GM12878 (cell line): ENCODE results near the gene PHACTR1. TPM values are rescaled to one million over a fixed set of nuclear protein-coding genes. Genes with fewer than 3 reads are reported as not detected.

Experiments
- ATAC-seq: fragments of 200-7000 bp; cut with Tn5 transposase; 3 replicates; pipeline ENCODE4 v1.9.1; 2020; ENCODE audit warnings: mild to moderate bottlenecking, moderate library complexity
- BruUV-seq: library from RNA; stranded (reverse); fragments of 400-500 nt; replicated peaks from 2 replicates; lab custom pipeline; 2021; lab: Mats Ljungman, UMichigan
- CTCF ChIA-PET: fragments of 300-600 bp; sonication (Branson Sonifier 250); formaldehyde crosslinking; extraction: SDS; loops from one replicate; lab custom pipeline; 2021; ENCODE audit warnings: inconsistent platforms; lab: Yijun Ruan, JAX
- POLR2A ChIA-PET: fragments of 350-600 bp; formaldehyde crosslinking; extraction: SDS; loops from one replicate; lab custom pipeline; 2021; ENCODE audit warnings: inconsistent platforms; lab: Charles Lee
- RAD21 ChIA-PET: fragments of 300-600 bp; sonication (Branson Sonifier 250); formaldehyde crosslinking; loops from one replicate; lab custom pipeline; 2023; ENCODE audit warnings: antibody characterized with exemption; ENCODE audit not compliant: unreplicated experiment; lab: Charles Lee
- SMC1A ChIA-PET: fragments of 300-600 bp; sonication (Branson Sonifier 250); formaldehyde crosslinking; loops from one replicate; lab custom pipeline; 2023; ENCODE audit not compliant: unreplicated experiment, uncharacterized antibody; lab: Charles Lee
- DNase-seq: peaks from one replicate; pipeline ENCODE4 v3.0.0-alpha.2; 2011; ENCODE audit warnings: low read depth, low spot score
- FAIRE-seq: peaks from 3 replicates; lab custom pipeline; 2011; peaks lifted over from hg19 to GRCh38; lab: Jason Lieb, UNC
- H2AFZ ChIP-seq: 2 replicates; pipeline ENCODE4 v1.6.0; 2011; ENCODE audit warnings: low read depth, low read length, control low read depth; ENCODE audit not compliant: control insufficient read depth
- H3K27ac ChIP-seq: 2 replicates; pipeline ENCODE4 v1.5.1; 2011; ENCODE audit warnings: control low read depth; ENCODE audit not compliant: control insufficient read depth, insufficient read depth
- H3K27me3 ChIP-seq, 2 experiments: replicated peaks in 1 of 2; 2 replicates each; pipeline versions ENCODE4 v1.6.0 to v1.6.1; 2011; ENCODE audit warnings: low read length in 1 of 2; ENCODE audit not compliant: control insufficient read depth in 2 of 2, insufficient read depth in 2 of 2
- H3K36me3 ChIP-seq, 2 experiments: 2 replicates each; pipeline ENCODE4 v1.5.1; 2011; ENCODE audit warnings: low read length in 1 of 2; ENCODE audit not compliant: control insufficient read depth in 2 of 2, insufficient read depth in 2 of 2
- H3K4me1 ChIP-seq: 2 replicates; pipeline ENCODE4 v1.6.1; 2011; ENCODE audit warnings: mild to moderate bottlenecking, low read length, moderate library complexity, mixed read lengths; ENCODE audit not compliant: control insufficient read depth, insufficient read depth
- H3K4me2 ChIP-seq: 2 replicates; pipeline ENCODE4 v1.6.0; 2011; ENCODE audit warnings: control low read depth; ENCODE audit not compliant: control insufficient read depth, insufficient read depth
- H3K4me3 ChIP-seq: fragments of 200-600 bp; sonication (generic); 2 replicates; pipeline ENCODE4 v1.5.1; 2016
- H3K79me2 ChIP-seq: 2 replicates; pipeline ENCODE4 v1.6.0; 2011; ENCODE audit warnings: low read length; ENCODE audit not compliant: control insufficient read depth, insufficient read depth
- H3K9ac ChIP-seq: 2 replicates; pipeline ENCODE4 v1.8.0; 2011; ENCODE audit warnings: low read length, control low read depth, mixed read lengths; ENCODE audit not compliant: control insufficient read depth, insufficient read depth
- H3K9me3 ChIP-seq: replicated peaks from 3 replicates; pipeline ENCODE4 v1.5.1; 2011; ENCODE audit warnings: mild to moderate bottlenecking, low read length; ENCODE audit not compliant: control insufficient read depth, insufficient read depth
- H4K20me1 ChIP-seq: 2 replicates; pipeline ENCODE4 v1.6.0; 2011; ENCODE audit not compliant: control insufficient read depth, insufficient read depth
- CHD2 ChIP-seq: IDR thresholded peaks from 2 replicates; pipeline ENCODE4 v1.6.1; 2011; ENCODE audit warnings: low read depth, low read length, improper control_type of control experiment, borderline replicate concordance
- EGR1 ChIP-seq, 2 experiments: IDR thresholded peaks; 1 replicate in 1 of 2; 2 replicates in 1 of 2; pipeline ENCODE4 v1.6.1; 2011 to 2012; ENCODE audit warnings: low read depth in 2 of 2, low read length in 2 of 2, borderline replicate concordance in 1 of 2, mild to moderate bottlenecking in 1 of 2, moderate library complexity in 1 of 2
- MEF2B ChIP-seq: fragments of 450-650 bp; IDR thresholded peaks from 2 replicates; pipeline ENCODE4 v1.6.1; 2018; ENCODE audit warnings: mild to moderate bottlenecking, moderate library complexity; ENCODE audit not compliant: partially characterized antibody, poor library complexity, severe bottlenecking
- MTA3 ChIP-seq: IDR thresholded peaks from 2 replicates; pipeline ENCODE4 v1.6.1; 2012; ENCODE audit warnings: low read length, inconsistent platforms, borderline replicate concordance
- POLR2A ChIP-seq: IDR thresholded peaks from 2 replicates; pipeline ENCODE4 v1.6.1; 2011; ENCODE audit warnings: low read depth, mild to moderate bottlenecking, low read length
- RAD51 ChIP-seq: fragments of 450-650 bp; IDR thresholded peaks from 2 replicates; pipeline ENCODE4 v1.6.1; 2016; ENCODE audit warnings: moderate library complexity, mild to moderate bottlenecking, inconsistent platforms
- RBBP5 ChIP-seq: fragments of 200-600 bp; sonication (generic); conservative IDR thresholded peaks from 2 replicates; pipeline ENCODE4 v1.6.1; 2016
- STAT1 ChIP-seq: fragments of 450-650 bp; conservative IDR thresholded peaks from 2 replicates; pipeline ENCODE4 v1.6.1; 2014; ENCODE audit warnings: antibody characterized with exemption, mild to moderate bottlenecking
- WGBS: methylation state at CpG from one replicate; pipeline ENCODE4 v1.1.6; 2016; ENCODE audit warnings: low lambda C conversion rate; ENCODE audit not compliant: insufficient replicate concordance, insufficient coverage; ENCODE audit errors: missing lambda C conversion rate; 5-methylcytosine and 5-hydroxymethylcytosine counted together
- in situ Hi-C: fragments of 300-500 bp; cut with MboI; formaldehyde crosslinking; loops from 9 replicates; pipeline ENCODE4 v1.14.3; 2018; ENCODE audit warnings: mixed read lengths
- intact Hi-C: fragments of 100-400 bp; cut with micrococcal nuclease; formaldehyde crosslinking; loops from one replicate; pipeline ENCODE4 v1.14.2; 2022; ENCODE audit not compliant: unreplicated experiment
- polyA plus RNA-seq, 11 experiments: library from polyadenylated mRNA; depleted of rRNA in 4 of 11; unstranded in 6 of 11; stranded (reverse) in 5 of 11; fragments of >200 nt; fragmentation: Nextera tagmentation in 4 of 11; fragmentation: Illumina TruSeq in 1 of 11; extraction: Ambion mirVana in 4 of 11; extraction: Trizol in 1 of 11; gene quantifications; 1 replicate in 1 of 11; 2 replicates in 10 of 11; pipeline versions ENCODE4 v1.2.1 to v1.2.3, GENCODE V29; 2011 to 2016; ENCODE audit warnings: inconsistent platforms in 2 of 11, missing spikeins in 2 of 11, low read depth in 1 of 11
- total RNA-seq, 4 experiments: library from RNA; depleted of rRNA in 3 of 4; stranded (reverse); fragments of >200 nt in 3 of 4; fragmentation: Illumina TruSeq in 1 of 4; extraction: Trizol in 1 of 4; gene quantifications; 2 replicates each; pipeline versions ENCODE4 v1.2.1 to v1.2.3, GENCODE V29; 2013 to 2021
- TF ChIP-seq, protein P1 (sequence below): IDR thresholded peaks from 2 replicates; pipeline ENCODE4 v1.6.1; 2011; ENCODE audit warnings: low read depth, low read length, improper control_type of control experiment, borderline replicate concordance
- TF ChIP-seq, protein P2 (sequence below): fragments of 450-650 bp; IDR thresholded peaks from 2 replicates; pipeline ENCODE4 v1.6.1; 2017; ENCODE audit warnings: mild to moderate bottlenecking, moderate library complexity
- TF ChIP-seq, protein P3 (sequence below): fragments of 450-650 bp; formaldehyde crosslinking; IDR thresholded peaks from 2 replicates; pipeline ENCODE4 v1.4.0; 2020; ENCODE audit warnings: mild to moderate bottlenecking, moderate library complexity
- TF ChIP-seq, protein P4 (sequence below): fragments of 450-650 bp; IDR thresholded peaks from 2 replicates; pipeline ENCODE4 v1.6.1; 2018; ENCODE audit warnings: borderline replicate concordance, mild to moderate bottlenecking; ENCODE audit not compliant: partially characterized antibody

Gene PHACTR1
- total and polyA plus RNA-seq, 10 of the 15 experiments (the other 5 are each of a cell fraction or from before 2014, with no cell fraction given) = 34.2 to 94.6 (median 62.3) TPM

DNA sequence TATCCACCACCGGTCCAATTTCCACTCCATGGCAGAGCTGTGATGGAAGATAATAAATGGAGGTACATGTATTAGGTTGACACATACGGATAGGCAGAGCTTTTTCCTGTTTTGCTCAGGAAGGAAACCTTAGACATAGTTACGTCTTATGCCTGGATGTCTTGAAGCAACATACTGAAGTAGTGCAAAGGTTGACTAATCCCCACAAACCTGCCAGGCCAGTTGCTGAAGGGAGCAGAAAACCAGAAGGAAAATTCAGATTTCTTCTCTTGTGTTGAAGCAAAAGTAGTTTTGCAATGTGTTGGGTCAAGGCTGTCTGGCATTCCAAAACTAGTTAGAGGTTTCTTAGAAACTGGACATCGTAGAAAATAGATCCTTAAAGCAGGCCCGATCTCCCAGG lies 68.7 kb downstream of the PHACTR1 start:
- Histone ChIP-seq H3K27me3 (0 out of 4 replicates have a peak, but pooled peaks cover 0 to 2% of the 10 kb centered on the region in 2 experiments), H3K4me2 (no peak overlapping the region), H3K27ac (no peak overlapping the region), H3K9me3 (no peaks in the 10 kb centered on the region), H3K9ac (no peak overlapping the region), H3K79me2 (no peaks in the 10 kb centered on the region), H2AFZ (no peak overlapping the region), H4K20me1 (no peaks in the 10 kb centered on the region), H3K36me3 (no peaks in the 10 kb centered on the region), H3K4me3 (no peak overlapping the region), H3K4me1 (no peaks in the 10 kb centered on the region)
- no peak for DNase-seq
- in situ Hi-C loops (no loop called here), intact Hi-C loops (no loop called here)
- RAD21 ChIA-PET = no interaction called here
- CTCF ChIA-PET = no interaction called here
- no peak for ATAC-seq
- SMC1A ChIA-PET = no interaction called here
- BruUV-seq = no TSS peak
- no peak for FAIRE-seq
- POLR2A ChIA-PET = no interaction called here
- 58% methylated on average over 5 of the region's 5 CpGs for WGBS
- TF ChIP-seq, protein P1, sequence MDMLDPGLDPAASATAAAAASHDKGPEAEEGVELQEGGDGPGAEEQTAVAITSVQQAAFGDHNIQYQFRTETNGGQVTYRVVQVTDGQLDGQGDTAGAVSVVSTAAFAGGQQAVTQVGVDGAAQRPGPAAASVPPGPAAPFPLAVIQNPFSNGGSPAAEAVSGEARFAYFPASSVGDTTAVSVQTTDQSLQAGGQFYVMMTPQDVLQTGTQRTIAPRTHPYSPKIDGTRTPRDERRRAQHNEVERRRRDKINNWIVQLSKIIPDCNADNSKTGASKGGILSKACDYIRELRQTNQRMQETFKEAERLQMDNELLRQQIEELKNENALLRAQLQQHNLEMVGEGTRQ = no peak
- TF ChIP-seq MEF2B (no peak), STAT1 (no peak), RBBP5 (no peak), EGR1 (IDR thresholded peaks at IDR 0.05; ENCODE audit: borderline replicate concordance in 1 of 2, low read depth in 2 of 2, low read length in 2 of 2) (no peak), RAD51 (no peak), MTA3 (no peak), CHD2 (no peak), POLR2A (no peak)
- TF ChIP-seq, protein P2, sequence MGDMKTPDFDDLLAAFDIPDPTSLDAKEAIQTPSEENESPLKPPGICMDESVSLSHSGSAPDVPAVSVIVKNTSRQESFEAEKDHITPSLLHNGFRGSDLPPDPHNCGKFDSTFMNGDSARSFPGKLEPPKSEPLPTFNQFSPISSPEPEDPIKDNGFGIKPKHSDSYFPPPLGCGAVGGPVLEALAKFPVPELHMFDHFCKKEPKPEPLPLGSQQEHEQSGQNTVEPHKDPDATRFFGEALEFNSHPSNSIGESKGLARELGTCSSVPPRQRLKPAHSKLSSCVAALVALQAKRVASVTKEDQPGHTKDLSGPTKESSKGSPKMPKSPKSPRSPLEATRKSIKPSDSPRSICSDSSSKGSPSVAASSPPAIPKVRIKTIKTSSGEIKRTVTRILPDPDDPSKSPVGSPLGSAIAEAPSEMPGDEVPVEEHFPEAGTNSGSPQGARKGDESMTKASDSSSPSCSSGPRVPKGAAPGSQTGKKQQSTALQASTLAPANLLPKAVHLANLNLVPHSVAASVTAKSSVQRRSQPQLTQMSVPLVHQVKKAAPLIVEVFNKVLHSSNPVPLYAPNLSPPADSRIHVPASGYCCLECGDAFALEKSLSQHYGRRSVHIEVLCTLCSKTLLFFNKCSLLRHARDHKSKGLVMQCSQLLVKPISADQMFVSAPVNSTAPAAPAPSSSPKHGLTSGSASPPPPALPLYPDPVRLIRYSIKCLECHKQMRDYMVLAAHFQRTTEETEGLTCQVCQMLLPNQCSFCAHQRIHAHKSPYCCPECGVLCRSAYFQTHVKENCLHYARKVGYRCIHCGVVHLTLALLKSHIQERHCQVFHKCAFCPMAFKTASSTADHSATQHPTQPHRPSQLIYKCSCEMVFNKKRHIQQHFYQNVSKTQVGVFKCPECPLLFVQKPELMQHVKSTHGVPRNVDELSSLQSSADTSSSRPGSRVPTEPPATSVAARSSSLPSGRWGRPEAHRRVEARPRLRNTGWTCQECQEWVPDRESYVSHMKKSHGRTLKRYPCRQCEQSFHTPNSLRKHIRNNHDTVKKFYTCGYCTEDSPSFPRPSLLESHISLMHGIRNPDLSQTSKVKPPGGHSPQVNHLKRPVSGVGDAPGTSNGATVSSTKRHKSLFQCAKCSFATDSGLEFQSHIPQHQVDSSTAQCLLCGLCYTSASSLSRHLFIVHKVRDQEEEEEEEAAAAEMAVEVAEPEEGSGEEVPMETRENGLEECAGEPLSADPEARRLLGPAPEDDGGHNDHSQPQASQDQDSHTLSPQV = no peak
- TF ChIP-seq, protein P3, sequence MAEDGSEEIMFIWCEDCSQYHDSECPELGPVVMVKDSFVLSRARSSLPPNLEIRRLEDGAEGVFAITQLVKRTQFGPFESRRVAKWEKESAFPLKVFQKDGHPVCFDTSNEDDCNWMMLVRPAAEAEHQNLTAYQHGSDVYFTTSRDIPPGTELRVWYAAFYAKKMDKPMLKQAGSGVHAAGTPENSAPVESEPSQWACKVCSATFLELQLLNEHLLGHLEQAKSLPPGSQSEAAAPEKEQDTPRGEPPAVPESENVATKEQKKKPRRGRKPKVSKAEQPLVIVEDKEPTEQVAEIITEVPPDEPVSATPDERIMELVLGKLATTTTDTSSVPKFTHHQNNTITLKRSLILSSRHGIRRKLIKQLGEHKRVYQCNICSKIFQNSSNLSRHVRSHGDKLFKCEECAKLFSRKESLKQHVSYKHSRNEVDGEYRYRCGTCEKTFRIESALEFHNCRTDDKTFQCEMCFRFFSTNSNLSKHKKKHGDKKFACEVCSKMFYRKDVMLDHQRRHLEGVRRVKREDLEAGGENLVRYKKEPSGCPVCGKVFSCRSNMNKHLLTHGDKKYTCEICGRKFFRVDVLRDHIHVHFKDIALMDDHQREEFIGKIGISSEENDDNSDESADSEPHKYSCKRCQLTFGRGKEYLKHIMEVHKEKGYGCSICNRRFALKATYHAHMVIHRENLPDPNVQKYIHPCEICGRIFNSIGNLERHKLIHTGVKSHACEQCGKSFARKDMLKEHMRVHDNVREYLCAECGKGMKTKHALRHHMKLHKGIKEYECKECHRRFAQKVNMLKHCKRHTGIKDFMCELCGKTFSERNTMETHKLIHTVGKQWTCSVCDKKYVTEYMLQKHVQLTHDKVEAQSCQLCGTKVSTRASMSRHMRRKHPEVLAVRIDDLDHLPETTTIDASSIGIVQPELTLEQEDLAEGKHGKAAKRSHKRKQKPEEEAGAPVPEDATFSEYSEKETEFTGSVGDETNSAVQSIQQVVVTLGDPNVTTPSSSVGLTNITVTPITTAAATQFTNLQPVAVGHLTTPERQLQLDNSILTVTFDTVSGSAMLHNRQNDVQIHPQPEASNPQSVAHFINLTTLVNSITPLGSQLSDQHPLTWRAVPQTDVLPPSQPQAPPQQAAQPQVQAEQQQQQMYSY (CRISPR knock-in tag) = no peak
- TF ChIP-seq, protein P4, sequence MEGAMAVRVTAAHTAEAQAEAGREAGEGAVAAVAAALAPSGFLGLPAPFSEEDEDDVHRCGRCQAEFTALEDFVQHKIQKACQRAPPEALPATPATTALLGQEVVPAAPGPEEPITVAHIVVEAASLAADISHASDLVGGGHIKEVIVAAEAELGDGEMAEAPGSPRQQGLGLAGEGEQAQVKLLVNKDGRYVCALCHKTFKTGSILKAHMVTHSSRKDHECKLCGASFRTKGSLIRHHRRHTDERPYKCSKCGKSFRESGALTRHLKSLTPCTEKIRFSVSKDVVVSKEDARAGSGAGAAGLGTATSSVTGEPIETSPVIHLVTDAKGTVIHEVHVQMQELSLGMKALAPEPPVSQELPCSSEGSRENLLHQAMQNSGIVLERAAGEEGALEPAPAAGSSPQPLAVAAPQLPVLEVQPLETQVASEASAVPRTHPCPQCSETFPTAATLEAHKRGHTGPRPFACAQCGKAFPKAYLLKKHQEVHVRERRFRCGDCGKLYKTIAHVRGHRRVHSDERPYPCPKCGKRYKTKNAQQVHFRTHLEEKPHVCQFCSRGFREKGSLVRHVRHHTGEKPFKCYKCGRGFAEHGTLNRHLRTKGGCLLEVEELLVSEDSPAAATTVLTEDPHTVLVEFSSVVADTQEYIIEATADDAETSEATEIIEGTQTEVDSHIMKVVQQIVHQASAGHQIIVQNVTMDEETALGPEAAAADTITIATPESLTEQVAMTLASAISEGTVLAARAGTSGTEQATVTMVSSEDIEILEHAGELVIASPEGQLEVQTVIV = no peak
